ENCODE measurements around the gene TUSC2. TPM values are rescaled to one million over a fixed set of nuclear protein-coding genes. Genes with fewer than 3 reads are reported as not detected.

Gene TUSC2
- total RNA-seq, 2 donors from 2014 or later: 12.6 to 19.4 TPM

DNA sequence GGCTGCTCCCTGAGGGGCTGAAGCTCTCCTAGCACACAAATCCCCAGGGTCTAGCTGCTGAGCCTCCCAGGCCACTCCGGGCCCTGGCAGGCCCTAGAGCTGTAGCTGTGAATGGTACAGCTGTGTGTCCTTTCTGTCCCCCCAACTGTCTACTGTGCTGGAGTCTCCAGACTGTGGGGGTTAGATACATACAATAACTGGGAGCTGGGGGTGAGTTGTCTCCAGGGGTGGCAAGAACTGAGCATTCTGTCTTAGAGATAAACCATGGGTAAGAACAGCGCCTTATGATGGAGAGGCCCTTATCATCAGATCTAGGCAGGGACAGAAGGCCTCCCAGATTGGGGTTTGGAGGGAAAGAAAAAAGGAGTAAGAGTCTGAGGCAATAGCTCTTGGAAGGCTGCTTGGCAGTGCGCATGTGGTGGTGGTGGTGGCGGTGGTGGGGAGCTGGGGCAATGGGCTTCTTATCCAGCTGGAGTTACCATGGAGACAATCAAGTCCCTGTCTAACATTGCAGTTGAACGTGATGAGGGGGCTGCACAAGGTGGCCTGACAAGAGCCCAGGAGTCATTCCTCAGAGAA is 26.3 kb upstream of the TUSC2 start:
- Histone ChIP-seq H3K4me1 (ENCODE audit: control insufficient read depth in 1 of 2, low read depth in 2 of 2) (peaks cover 45 to 62% of the 10 kb centered on the region in 2 donors), H3K9me3 (no peaks in the 10 kb centered on the region), H3K4me3 (no peak overlapping the region), H3K36me3 (peaks cover 38% of the 10 kb centered on the region), H3K27me3 (replicated peaks; ENCODE audit: insufficient read depth) (no peaks in the 10 kb centered on the region), H3K27ac (no peak overlapping the region)
- TF ChIP-seq, protein P1, sequence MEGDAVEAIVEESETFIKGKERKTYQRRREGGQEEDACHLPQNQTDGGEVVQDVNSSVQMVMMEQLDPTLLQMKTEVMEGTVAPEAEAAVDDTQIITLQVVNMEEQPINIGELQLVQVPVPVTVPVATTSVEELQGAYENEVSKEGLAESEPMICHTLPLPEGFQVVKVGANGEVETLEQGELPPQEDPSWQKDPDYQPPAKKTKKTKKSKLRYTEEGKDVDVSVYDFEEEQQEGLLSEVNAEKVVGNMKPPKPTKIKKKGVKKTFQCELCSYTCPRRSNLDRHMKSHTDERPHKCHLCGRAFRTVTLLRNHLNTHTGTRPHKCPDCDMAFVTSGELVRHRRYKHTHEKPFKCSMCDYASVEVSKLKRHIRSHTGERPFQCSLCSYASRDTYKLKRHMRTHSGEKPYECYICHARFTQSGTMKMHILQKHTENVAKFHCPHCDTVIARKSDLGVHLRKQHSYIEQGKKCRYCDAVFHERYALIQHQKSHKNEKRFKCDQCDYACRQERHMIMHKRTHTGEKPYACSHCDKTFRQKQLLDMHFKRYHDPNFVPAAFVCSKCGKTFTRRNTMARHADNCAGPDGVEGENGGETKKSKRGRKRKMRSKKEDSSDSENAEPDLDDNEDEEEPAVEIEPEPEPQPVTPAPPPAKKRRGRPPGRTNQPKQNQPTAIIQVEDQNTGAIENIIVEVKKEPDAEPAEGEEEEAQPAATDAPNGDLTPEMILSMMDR (IDR thresholded peaks at IDR 0.05): no peak
- ATAC-seq (ENCODE audit: insufficient number of reproducible peaks, low FRiP score, low read depth) (no peak), DNase-seq (ENCODE audit: low spot score) (no peak)

DNA sequence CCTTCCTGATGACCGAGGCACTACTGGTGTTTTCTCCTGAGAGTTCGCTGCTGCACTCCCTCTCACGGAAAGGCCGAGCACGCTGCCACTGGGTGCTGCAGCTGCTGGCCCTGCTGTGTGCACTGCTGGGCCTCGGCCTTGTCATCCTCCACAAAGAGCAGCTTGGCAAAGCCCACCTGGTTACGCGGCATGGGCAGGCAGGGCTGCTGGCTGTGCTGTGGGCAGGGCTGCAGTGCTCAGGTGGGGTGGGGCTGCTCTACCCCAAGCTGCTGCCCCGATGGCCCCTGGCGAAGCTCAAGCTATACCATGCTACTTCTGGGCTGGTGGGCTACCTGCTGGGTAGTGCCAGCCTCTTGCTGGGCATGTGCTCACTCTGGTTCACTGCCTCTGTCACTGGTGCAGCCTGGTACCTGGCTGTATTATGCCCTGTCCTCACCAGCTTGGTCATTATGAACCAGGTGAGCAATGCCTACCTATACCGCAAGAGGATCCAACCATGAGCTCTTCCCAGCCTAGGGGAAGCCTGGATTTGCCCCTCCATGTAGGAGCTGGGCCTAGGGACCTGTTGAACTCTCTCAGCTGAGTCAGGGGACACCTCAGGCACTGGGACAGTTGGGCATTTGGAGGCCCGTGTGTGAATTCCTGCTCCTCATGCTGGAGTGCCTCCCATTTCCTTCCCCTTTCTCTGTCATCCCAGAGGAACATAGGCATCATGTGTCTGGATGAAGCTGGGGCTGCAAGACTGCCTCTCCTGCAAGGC is 25.4 kb upstream of the TUSC2 start:
- TF ChIP-seq, protein P1 (IDR thresholded peaks at IDR 0.05): no peak
- no peak overlapping the region for H3K4me3 ChIP-seq
- no peaks in the 10 kb centered on the region for H3K9me3 ChIP-seq
- no peak overlapping the region for H3K27ac ChIP-seq
- H3K4me1 ChIP-seq (ENCODE audit: control insufficient read depth in 1 of 2, low read depth in 2 of 2): peaks cover 42 to 68% of the 10 kb centered on the region in 2 donors
- DNase-seq (ENCODE audit: low spot score) (no peak), ATAC-seq (ENCODE audit: insufficient number of reproducible peaks, low FRiP score, low read depth) (no peak)
- no peaks in the 10 kb centered on the region for H3K27me3 ChIP-seq (replicated peaks; ENCODE audit: insufficient read depth)
- peaks cover 38% of the 10 kb centered on the region for H3K36me3 ChIP-seq

DNA sequence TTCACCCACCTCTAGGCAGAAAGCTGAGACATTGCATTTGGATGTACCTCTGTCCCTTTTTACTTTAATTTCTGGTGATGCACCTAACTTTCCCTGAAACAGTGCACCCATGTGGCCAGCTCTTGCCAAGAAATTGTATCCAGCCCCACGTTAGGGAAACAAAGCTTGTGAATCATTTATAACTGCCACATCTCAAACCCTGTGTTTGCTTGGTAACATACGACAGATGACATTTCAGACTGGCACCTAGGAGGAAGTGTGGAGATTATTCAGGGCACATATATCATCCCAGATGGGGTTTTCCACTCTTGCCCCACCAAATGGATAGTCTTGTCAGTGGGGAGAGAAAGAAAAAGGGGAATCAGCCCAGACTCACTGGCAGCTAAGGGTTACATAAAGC is 24.8 kb upstream of the TUSC2 start:
- no peak overlapping the region for H3K4me3 ChIP-seq
- no peak for DNase-seq (ENCODE audit: low spot score)
- H3K27me3 ChIP-seq (replicated peaks; ENCODE audit: insufficient read depth): no peaks in the 10 kb centered on the region
- TF ChIP-seq, protein P1 (IDR thresholded peaks at IDR 0.05): no peak
- peaks cover 43% of the 10 kb centered on the region for H3K36me3 ChIP-seq
- H3K27ac ChIP-seq: no peak overlapping the region
- H3K9me3 ChIP-seq: no peaks in the 10 kb centered on the region
- ATAC-seq (ENCODE audit: insufficient number of reproducible peaks, low FRiP score, low read depth): no peak
- peaks cover 36 to 62% of the 10 kb centered on the region in 2 donors for H3K4me1 ChIP-seq (ENCODE audit: control insufficient read depth in 1 of 2, low read depth in 2 of 2)

DNA sequence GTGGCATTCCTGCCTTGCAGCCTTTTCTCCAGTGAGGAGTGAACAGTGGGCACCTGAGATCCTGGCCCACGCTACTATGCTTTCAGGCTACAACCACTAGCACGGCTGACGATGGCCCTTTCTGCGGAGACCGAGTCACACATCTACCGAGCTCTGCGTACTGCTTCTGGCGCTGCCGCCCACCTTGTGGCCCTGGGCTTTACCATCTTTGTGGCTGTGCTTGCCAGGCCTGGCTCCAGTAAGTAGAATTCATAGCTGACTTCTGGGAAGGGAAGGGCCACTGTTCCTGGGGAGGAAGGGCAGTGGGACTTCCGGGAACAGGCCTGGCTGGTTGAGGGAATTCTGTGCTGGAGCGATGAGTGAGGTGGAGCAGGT is 23.3 kb upstream of the TUSC2 start:
- ATAC-seq (ENCODE audit: insufficient number of reproducible peaks, low FRiP score, low read depth): no peak
- Histone ChIP-seq H3K27me3 (replicated peaks; ENCODE audit: insufficient read depth) (no peaks in the 10 kb centered on the region), H3K9me3 (no peaks in the 10 kb centered on the region), H3K27ac (peak overlapping the region; percentile 83 to 91), H3K36me3 (peaks cover 40% of the 10 kb centered on the region), H3K4me1 (ENCODE audit: control insufficient read depth in 1 of 2, low read depth in 2 of 2) (peaks cover 21 to 47% of the 10 kb centered on the region in 2 donors), H3K4me3 (peak overlapping the region; percentile 79)
- TF ChIP-seq, protein P1 (IDR thresholded peaks at IDR 0.05): no peak
- no peak for DNase-seq (ENCODE audit: low spot score)

DNA sequence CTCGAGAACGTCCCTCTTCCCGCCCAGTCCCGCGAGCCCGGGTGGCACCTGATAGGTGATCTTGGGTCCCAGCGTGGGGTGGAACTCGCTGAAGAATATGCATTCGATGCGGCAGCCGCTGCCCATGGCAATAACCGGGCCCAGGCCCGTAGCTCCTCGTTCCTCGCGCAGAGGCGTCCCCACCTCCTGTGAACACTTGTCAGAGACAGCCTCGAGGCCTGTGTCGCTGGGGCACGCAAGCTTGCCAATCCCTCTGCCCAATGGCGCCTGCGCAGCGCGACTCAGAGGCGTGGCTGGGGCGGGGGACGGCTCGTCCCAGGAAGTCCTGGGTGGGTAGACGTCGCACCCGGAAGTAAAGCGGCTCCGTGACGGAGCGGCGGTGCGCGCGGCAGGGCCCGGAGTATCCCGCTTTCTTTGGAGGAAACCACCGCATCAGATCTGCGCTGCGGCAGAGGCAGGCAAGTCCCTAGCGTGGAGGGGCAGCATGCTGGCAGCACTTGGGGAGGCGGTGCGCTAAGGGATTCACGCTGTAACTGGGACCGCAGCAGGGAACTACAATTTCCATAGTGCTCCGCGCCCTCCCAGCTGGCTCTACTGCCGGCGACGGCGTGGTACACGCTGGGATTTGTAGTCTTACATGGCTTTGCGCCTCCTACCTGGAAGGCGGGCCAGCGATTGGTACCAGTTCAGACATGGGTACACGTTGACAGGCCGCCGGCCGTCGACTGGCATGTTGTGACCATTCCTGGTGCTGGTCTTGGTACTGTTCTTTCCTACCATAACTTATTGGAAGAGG is 22.7 kb upstream of the TUSC2 start, which contains the start of the genes CYB561D2 and NPRL2:
Gene CYB561D2 (plus strand): TSS at position 336 of the 796 bp plus-strand sequence. CDS start 572 bp downstream, outside the sequence.
Gene NPRL2 (minus strand): TSS at position 249 of the 796 bp plus-strand sequence. CDS start 123 bp downstream, at position 126.
- DNase-seq (ENCODE audit: low spot score) (peak; percentile 87), ATAC-seq (ENCODE audit: insufficient number of reproducible peaks, low FRiP score, low read depth) (peak; percentile 77)
- peak within 1 kb of the TSS; percentile 83 to 91 for H3K27ac ChIP-seq
- peak within 1 kb of the TSS; percentile 79 for H3K4me3 ChIP-seq
- TF ChIP-seq, protein P1 (IDR thresholded peaks at IDR 0.05): no peak
- H3K9me3 ChIP-seq: no peaks in the 10 kb centered on the region
- peaks cover 37% of the 10 kb centered on the region for H3K36me3 ChIP-seq
- no peaks in the 10 kb centered on the region for H3K27me3 ChIP-seq (replicated peaks; ENCODE audit: insufficient read depth)
- peaks cover 15 to 46% of the 10 kb centered on the region in 2 donors for H3K4me1 ChIP-seq (ENCODE audit: control insufficient read depth in 1 of 2, low read depth in 2 of 2)

Data from thoracic aorta (tissue), 2 donors.